CD14-positive monocyte (primary cell): Measurements from ENCODE around the gene KIAA0513. TPM values are rescaled to one million over a fixed set of nuclear protein-coding genes. Genes with fewer than 3 reads are reported as not detected.

Source experiments
- DNase-seq, 3 donors: peaks; one replicate each; pipeline ENCODE4 v3.0.0-alpha.2; 2011 to 2022
- H2AFZ ChIP-seq: 2 replicates; pipeline ENCODE4 v1.6.0; 2012; ENCODE audit warnings: mild to moderate bottlenecking, low read depth, low read length, inconsistent platforms; ENCODE audit not compliant: insufficient read depth, poor library complexity, severe bottlenecking
- H3K27ac ChIP-seq, 2 donors: 1 replicate in 1 of 2; 2 replicates in 1 of 2; pipeline ENCODE4 v1.5.1; 2012 to 2013; ENCODE audit warnings: low read length in 2 of 2, control low read depth in 1 of 2, inconsistent platforms in 1 of 2, low read depth in 1 of 2, mild to moderate bottlenecking in 1 of 2
- H3K27me3 ChIP-seq, 2 donors: one replicate each; pipeline versions ENCODE4 v1.6.0 to v1.6.1; 2011 to 2013; ENCODE audit warnings: low read length in 2 of 2; ENCODE audit not compliant: control insufficient read depth in 2 of 2, insufficient read depth in 2 of 2
- H3K36me3 ChIP-seq, 2 donors: replicated peaks in 1 of 2; 1 replicate in 1 of 2; 2 replicates in 1 of 2; pipeline versions ENCODE4 v1.5.1 to v1.6.1; 2012 to 2013; ENCODE audit warnings: low read length in 2 of 2, control low read depth in 1 of 2, inconsistent platforms in 1 of 2, mild to moderate bottlenecking in 1 of 2; ENCODE audit not compliant: insufficient read depth in 2 of 2, control insufficient read depth in 1 of 2
- H3K4me1 ChIP-seq, 2 donors: 1 replicate in 1 of 2; 2 replicates in 1 of 2; pipeline versions ENCODE4 v1.5.1 to v1.6.1; 2012 to 2013; ENCODE audit warnings: low read length in 2 of 2, control low read depth in 1 of 2, inconsistent platforms in 1 of 2, mild to moderate bottlenecking in 1 of 2, moderate library complexity in 1 of 2; ENCODE audit not compliant: insufficient read depth in 2 of 2, control insufficient read depth in 1 of 2
- H3K4me2 ChIP-seq: replicated peaks from 2 replicates; pipeline ENCODE3; 2012; ENCODE audit warnings: low read length, moderate library complexity, mild to moderate bottlenecking; ENCODE audit not compliant: poor library complexity, severe bottlenecking; ENCODE audit errors: extremely low read depth
- H3K4me3 ChIP-seq, 3 experiments: fragments of 200-600 bp in 1 of 3; sonication (generic) in 1 of 3; replicated peaks in 1 of 3; 1 replicate in 2 of 3; 2 replicates in 1 of 3; pipeline ENCODE4 v1.5.1; 2011 to 2013; ENCODE audit warnings: low read length in 3 of 3, mild to moderate bottlenecking in 3 of 3, control low read depth in 2 of 3, low read depth in 2 of 3, inconsistent platforms in 1 of 3, moderate library complexity in 1 of 3
- H3K79me2 ChIP-seq: 2 replicates; pipeline ENCODE4 v1.6.0; 2012; ENCODE audit warnings: mild to moderate bottlenecking, control low read depth, inconsistent platforms, low read length, moderate library complexity; ENCODE audit not compliant: insufficient read depth
- H3K9ac ChIP-seq: 2 replicates; pipeline ENCODE4 v1.6.0; 2017; ENCODE audit warnings: low read length, mild to moderate bottlenecking; ENCODE audit not compliant: insufficient read depth, poor library complexity, severe bottlenecking
- H3K9me3 ChIP-seq, 2 donors: replicated peaks in 1 of 2; 1 replicate in 1 of 2; 2 replicates in 1 of 2; pipeline versions ENCODE4 v1.5.1 to v1.6.1; 2012 to 2013; ENCODE audit warnings: low read length in 2 of 2, control low read depth in 1 of 2; ENCODE audit not compliant: control insufficient read depth in 1 of 2, insufficient read depth in 1 of 2
- H4K20me1 ChIP-seq: 2 replicates; pipeline ENCODE4 v1.6.0; 2012; ENCODE audit warnings: mild to moderate bottlenecking, low read length, control low read depth, moderate library complexity; ENCODE audit not compliant: insufficient read depth
- H3K27ac Mint-ChIP-seq, 7 donors: one replicate each; pipeline ENCODE4 v1.8.0; 2020; ENCODE audit warnings: mild to moderate bottlenecking in 7 of 7, mixed read lengths in 7 of 7, moderate library complexity in 6 of 7, inconsistent platforms in 2 of 7
- H3K27me3 Mint-ChIP-seq, 3 donors: one replicate each; pipeline ENCODE4 v1.8.0; 2021 to 2022; ENCODE audit warnings: low read depth in 3 of 3, mild to moderate bottlenecking in 3 of 3, mixed read lengths in 3 of 3, moderate library complexity in 3 of 3, inconsistent platforms in 1 of 3
- H3K36me3 Mint-ChIP-seq, 2 donors: one replicate each; pipeline ENCODE4 v1.8.0; 2020; ENCODE audit warnings: mixed read lengths in 2 of 2, inconsistent platforms in 1 of 2, mild to moderate bottlenecking in 1 of 2
- H3K4me1 Mint-ChIP-seq: one replicate; pipeline ENCODE4 v1.8.0; 2020; ENCODE audit warnings: mild to moderate bottlenecking, mixed read lengths
- H3K4me3 Mint-ChIP-seq, 2 donors: one replicate each; pipeline ENCODE4 v1.8.0; 2020; ENCODE audit warnings: mild to moderate bottlenecking in 2 of 2, mixed read lengths in 2 of 2, moderate library complexity in 1 of 2
- H3K9me3 Mint-ChIP-seq, 7 donors: one replicate each; pipeline ENCODE4 v1.8.0; 2020 to 2022; ENCODE audit warnings: mixed read lengths in 7 of 7, mild to moderate bottlenecking in 6 of 7, moderate library complexity in 6 of 7, inconsistent platforms in 2 of 7
- WGBS: methylation state at CpG from one replicate; pipeline ENCODE4 v1.1.5; 2013; ENCODE audit warnings: missing lambda C conversion rate; ENCODE audit not compliant: insufficient coverage; 5-methylcytosine and 5-hydroxymethylcytosine counted together
- intact Hi-C, 2 donors: fragments of 100-400 bp; cut with micrococcal nuclease; formaldehyde crosslinking; loops; one replicate each; pipeline versions ENCODE4 v1.15.0 to v1.15.1; 2023
- polyA plus RNA-seq, 3 donors: library from polyadenylated mRNA; depleted of rRNA in 1 of 3; unstranded in 2 of 3; stranded (reverse) in 1 of 3; fragments of 300-500 nt in 2 of 3; fragments of >200 nt in 1 of 3; fragmentation: Illumina TruSeq in 2 of 3; gene quantifications; 1 replicate in 2 of 3; 2 replicates in 1 of 3; pipeline ENCODE4 v1.2.3, GENCODE V29; 2012 to 2021
- TF ChIP-seq, protein P1 (sequence below): fragments of 200-600 bp; IDR thresholded peaks from one replicate; pipeline ENCODE4 v1.8.0; 2022; ENCODE audit warnings: antibody characterized with exemption, mild to moderate bottlenecking

The KIAA0513 gene
- polyA plus RNA-seq, 3 donors = 21.4 to 77.5 (median 32.7) TPM

DNA sequence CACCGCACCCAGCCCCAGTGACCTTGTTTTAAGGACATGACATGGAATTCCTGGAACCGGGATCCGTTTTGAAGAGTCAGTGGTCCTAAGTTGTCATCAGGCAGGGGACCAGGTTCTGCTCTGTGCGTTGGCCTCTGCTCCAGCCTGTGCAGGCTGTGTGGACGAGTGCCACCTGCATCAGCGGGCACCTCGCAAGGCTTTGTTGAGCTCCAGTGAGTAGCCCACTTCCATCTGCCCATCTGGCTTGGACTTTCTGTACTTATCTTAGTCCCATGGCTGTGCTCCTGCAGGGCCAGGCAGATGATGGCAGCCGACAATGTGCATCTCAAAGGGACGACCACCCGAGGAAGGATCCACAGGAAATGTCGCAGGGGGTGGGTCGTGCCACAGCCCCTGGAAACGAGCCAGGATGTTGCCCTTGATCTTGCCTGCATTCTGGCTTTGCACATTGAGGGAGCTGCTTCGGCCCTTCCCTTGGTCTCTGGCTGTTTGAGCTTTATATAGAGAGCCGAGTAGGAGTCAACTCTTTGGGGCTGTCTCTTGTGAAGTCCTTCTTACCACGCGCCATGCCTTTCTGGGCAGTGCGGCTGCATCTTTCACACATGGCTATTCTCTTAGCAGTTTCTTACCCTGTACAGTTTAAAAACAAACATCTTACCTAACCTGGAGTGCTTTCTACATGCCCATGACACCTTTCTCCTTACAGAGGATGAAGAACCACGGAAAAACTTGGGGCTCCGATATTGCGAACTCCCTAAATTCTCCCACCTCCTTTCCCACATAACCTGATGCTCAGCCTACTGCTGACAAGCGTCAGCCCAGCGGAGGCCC is 18.3 kb downstream of the KIAA0513 start:
- TF ChIP-seq, protein P1, sequence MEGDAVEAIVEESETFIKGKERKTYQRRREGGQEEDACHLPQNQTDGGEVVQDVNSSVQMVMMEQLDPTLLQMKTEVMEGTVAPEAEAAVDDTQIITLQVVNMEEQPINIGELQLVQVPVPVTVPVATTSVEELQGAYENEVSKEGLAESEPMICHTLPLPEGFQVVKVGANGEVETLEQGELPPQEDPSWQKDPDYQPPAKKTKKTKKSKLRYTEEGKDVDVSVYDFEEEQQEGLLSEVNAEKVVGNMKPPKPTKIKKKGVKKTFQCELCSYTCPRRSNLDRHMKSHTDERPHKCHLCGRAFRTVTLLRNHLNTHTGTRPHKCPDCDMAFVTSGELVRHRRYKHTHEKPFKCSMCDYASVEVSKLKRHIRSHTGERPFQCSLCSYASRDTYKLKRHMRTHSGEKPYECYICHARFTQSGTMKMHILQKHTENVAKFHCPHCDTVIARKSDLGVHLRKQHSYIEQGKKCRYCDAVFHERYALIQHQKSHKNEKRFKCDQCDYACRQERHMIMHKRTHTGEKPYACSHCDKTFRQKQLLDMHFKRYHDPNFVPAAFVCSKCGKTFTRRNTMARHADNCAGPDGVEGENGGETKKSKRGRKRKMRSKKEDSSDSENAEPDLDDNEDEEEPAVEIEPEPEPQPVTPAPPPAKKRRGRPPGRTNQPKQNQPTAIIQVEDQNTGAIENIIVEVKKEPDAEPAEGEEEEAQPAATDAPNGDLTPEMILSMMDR = no peak
- Histone ChIP-seq H3K36me3 (peaks cover 40 to 69% of the 10 kb centered on the region in 2 donors), H3K4me3 (no peak overlapping the region), H4K20me1 (peaks cover 100% of the 10 kb centered on the region), H3K4me1 (peaks cover 61 to 65% of the 10 kb centered on the region in 2 donors), H3K4me2 (peak overlapping the region; percentile 50), H3K27me3 (no peaks in the 10 kb centered on the region), H3K79me2 (peaks cover 94% of the 10 kb centered on the region), H2AFZ (no peak overlapping the region), H3K9ac (no peak overlapping the region), H3K9me3 (no peaks in the 10 kb centered on the region), H3K27ac (peak overlapping the region; percentile 47 to 74)
- Mint-ChIP-seq H3K4me1 (peaks cover 66% of the 10 kb centered on the region), H3K27ac (peak overlapping the region; percentile 78 to 93 (median 90)), H3K36me3 (peaks cover 74 to 82% of the 10 kb centered on the region in 2 donors), H3K4me3 (peak overlapping the region in 1 of 2 donors; percentile 52), H3K27me3 (peaks cover 0 to 5% (median 0%) of the 10 kb centered on the region in 3 donors), H3K9me3 (peaks cover 0 to 6% (median 0%) of the 10 kb centered on the region in 7 donors)
- WGBS = 74% methylated on average over 22 of the region's 23 CpGs
- DNase-seq = no peak
- intact Hi-C loops = loop anchor here in 1 of 2 donors (2.0 kb wide), 1 partner anchor 17 kb away; no protein-coding TSS in a partner anchor

DNA sequence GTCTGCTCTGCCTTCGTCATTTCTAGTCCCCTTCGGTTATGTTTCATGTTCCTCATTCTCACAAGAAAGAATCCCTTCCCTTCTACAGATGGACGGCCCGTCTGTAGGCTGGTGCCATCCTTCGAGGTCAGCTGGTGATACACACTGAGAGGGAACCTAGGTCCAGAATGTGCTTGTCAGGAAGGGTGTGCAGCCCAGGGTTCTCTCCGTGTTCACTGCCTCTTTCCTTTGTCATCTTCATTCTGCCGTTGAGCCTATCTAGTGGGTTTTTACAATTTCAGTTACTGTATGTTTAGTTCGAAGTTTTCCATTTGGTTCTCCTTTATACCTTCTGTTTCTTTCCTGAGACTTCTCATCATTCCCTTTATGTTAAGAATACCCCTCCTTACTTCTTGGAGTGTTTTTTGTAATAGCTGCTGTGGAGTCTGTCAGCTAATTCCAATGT is 18.9 kb downstream of the KIAA0513 start:
- Histone ChIP-seq H3K4me2 (peak overlapping the region; percentile 50), H3K27ac (peak overlapping the region; percentile 47 to 74), H4K20me1 (peaks cover 100% of the 10 kb centered on the region), H3K36me3 (peaks cover 34 to 62% of the 10 kb centered on the region in 2 donors), H3K79me2 (peaks cover 95% of the 10 kb centered on the region), H2AFZ (no peak overlapping the region), H3K4me3 (peak overlapping the region in 1 of 3 experiments; percentile 43), H3K4me1 (peaks cover 60 to 65% of the 10 kb centered on the region in 2 donors), H3K9ac (no peak overlapping the region), H3K9me3 (no peaks in the 10 kb centered on the region), H3K27me3 (no peaks in the 10 kb centered on the region)
- intact Hi-C loops = loop anchor here in 1 of 2 donors (2.0 kb wide), 1 partner anchor 16 kb away; no protein-coding TSS in a partner anchor
- H3K9me3 Mint-ChIP-seq = peaks cover 0 to 6% (median 0%) of the 10 kb centered on the region in 7 donors
- H3K27me3 Mint-ChIP-seq = peaks cover 0 to 5% (median 0%) of the 10 kb centered on the region in 3 donors
- peak overlapping the region; percentile 37 to 52 for H3K4me3 Mint-ChIP-seq
- peak; percentile 69 to 79 (median 73) for DNase-seq
- WGBS = 0% methylated on average over 5 of the region's 8 CpGs
- TF ChIP-seq, protein P1 = no peak
- H3K4me1 Mint-ChIP-seq = peaks cover 66% of the 10 kb centered on the region
- H3K36me3 Mint-ChIP-seq = peaks cover 72 to 82% of the 10 kb centered on the region in 2 donors
- H3K27ac Mint-ChIP-seq = peak overlapping the region; percentile 78 to 93 (median 90)
